ENCODE results near the gene SAFB2.

SAFB2 gene

DNA sequence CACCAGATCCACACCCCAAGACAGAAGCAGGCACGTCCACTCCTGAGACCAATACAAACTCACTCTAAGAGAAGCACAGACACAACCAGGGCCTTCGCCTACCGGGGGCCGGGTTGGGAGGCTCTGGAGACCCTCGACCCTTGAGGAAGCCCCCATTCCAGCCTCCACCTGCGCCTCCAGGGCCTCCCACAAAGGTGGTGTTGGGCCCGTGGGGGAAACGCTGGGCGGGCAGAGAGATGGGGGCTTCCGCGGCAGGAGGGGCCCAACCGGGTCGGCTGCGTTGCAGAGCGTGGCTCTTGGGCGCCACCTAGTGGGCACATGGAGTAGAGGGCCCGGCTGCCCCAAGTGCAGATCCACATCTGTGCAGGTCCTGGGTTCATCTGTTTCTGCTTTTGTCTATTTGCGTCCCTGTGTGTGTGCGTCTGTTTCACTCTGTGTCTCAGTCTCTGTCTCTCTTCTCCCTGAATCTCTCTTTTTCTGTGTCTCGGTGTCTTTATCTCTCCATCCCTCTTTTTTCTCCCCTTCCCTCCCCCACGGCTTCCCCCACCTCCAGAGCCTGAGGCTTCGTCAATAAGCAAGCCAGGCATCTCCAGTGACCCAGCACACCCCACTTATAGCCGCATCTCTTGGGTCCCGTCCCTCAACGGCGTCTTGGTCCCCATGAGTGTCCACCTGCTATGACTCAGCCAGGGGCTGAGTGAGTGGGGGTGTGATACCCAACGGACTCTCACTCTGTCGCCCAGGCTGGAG is 44.3 kb downstream of the SAFB2 start:
- peak; percentile 72 for DNase-seq

DNA sequence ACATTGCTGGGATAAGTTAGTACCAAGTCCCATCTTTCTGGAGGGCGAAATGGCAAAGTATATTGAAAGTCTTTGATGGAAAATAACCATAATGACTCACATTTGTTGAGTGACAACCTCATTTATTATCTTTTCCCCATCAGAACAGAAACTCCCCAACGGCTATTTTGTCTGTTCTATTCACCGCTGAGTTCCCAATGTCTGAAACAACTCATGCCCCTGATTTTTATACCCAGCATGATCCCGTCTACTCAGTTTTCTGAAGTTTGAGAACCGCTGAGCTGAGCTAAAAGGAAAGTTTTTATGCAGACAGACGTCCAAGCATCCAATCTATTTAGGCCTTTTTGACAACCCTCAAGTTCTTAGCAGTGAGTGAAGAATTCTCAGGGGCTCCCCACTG is 47.0 kb downstream of the SAFB2 start:
- DNase-seq, result no peak

DNA sequence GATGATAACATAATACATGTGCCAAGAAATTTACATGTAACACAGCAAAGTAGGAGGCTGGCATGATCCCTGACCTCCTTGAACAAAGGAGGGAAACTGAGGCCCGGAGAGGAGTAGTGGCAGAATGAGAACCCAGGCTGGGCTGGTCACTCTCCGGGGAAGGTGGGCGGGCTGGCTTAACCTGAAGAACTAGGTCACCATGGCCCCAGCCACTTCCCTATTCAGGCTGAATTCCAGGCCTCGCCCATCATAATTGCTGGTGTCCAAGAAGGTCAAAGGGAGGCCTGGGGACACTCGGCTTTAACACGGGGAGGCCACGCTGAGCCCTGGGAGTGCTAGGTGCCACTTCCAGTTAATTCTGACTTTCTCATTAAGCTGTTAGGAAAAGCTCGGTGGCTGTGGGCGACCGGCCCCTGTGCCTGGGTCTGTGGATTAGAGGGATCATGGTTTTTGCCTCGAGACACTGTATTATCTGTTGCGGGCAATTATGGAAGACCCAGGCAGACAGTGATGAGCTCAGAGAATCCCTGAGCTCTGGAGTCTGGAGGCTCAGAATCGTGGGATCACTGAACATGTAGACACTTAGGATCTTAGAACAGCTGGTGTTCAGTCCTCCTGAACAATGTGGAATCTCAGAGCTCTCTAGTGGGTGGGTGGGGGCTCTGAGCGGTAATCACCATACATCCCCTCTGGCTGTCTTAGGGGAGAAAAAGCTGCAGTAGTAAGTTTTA is 49.9 kb downstream of the SAFB2 start:
- DNase-seq, result no peak

DNA sequence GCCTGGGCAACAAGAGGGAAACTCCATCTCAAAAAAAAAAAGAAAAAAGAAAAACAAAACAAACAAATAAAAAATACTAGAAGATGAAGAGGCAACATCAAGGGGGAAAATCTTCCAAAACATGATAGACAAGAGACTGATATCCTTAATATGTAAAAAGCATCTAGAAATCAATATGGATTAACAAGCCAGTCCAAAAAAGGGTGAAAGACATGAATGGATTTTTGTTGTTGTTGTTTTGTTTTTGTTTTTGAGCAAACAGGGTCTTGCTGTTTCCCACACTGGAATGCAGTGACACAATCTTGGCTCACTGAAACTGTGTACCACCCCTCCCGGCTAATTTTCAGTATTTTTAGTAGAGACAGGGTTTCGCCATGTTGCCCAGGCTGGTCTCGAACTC is 50.8 kb downstream of the SAFB2 start:
- DNase-seq, result no peak

DNA sequence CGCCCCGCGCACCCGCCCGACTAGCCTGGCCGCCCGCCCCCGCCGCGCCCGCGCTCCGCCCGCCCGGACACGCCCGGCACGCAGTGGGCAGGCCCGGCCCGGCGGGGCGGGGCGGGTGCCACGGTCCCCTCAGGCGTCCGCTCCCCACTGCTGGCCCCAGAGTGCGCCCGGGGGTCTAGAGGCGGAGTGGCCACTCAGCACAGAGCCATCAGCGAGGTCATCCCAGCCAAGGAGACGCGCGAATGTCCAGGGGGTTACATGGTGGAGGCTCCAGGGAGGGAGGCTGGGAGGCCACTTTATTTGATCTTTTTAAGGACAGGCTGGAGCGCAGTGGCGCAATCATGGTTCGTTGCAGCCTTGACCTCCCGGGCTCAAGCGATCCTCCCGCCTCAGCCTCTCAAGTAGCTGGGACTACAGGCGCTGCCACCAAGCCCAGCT is 54.6 kb downstream of the SAFB2 start:
- no peak for DNase-seq

DNA sequence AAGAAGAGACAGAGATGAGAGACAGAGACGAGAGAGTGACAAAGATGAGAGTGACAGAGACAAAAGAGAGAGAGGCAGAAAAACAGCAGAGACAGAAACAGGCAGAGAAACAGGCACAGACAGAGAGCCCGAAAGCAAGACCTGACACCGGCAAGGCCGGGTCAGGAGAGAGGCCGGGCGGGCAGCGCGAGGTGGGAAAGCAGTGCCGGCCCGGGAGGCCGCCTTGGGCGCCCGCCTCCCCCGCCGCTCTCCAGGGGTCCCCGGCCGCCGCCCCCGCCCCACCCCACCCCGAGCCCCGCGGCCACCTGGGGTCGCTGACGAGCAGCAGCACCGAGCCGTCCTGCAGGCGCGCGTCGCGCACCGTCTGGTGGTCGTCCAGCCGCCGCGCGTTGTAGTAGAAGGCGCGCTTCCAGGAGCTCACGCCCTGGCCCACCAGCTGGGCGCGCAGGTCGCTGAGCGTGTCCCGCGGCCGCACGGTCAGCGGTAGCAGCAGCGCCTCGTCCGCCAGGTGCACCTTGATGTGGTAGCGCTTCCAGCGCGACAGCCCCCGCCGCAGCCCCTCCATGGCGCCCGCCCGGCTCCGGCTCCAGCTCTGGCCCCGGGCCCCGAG is 55.1 kb downstream of the SAFB2 start, which contains the start of gene TINCR:
TSS of gene TINCR (minus strand) at position 594 of the 610 bp plus-strand sequence.
- no peak for DNase-seq

DNA sequence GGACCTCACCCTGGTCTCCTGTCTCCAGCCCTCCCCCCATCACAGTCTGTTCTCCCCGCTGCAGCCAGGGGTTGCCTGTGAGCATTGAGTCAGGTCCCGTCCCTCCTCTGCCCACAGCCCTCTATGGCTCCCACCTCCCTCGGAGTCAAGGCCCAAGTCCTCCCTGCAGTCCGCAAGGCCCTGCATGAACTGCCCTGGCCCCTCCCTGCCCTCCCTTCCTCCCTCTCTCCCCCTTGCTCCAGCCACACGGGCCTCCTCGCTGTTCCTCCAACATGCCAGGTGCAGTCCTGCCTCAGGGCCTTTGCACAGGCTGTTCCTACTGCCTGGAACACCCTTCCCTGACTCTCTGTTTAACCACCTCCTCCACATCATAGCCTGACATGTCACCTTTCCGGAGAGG is 57.6 kb downstream of the SAFB2 start:
- no peak for DNase-seq

DNA sequence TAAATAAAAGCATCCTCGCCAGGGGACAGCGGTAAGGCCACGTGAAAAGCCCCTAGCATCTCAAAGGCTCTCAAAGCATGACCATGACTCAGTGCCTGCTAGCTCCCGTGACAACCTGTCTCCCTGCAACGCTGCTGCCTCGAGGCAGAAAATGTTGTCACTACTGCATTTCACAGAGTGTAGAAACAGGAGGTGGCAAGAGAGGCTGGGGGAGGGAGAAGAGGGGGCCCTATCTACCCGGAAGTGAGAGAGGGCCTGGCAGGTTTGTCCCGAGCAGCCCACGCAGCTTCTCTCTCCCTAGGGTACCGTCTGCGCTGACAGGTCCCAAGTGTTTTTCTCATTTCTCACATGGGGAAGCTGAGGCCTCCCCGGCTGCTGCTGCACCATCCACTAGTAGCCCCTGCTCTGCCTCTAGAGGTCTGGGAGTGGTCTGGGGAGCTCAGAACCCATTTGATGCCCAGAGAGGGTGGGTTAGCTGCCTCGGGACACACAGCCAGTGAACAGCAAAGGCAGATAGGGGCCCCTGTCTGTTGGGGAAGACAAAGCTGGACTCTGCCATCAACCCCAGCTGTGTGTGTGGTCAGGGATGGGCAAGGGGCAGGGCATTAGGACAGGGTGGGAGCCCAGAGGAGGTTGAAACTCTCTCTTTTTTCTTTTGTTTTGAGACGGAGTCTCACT is 58.5 kb downstream of the SAFB2 start:
- DNase-seq, result peak; percentile 67

DNA sequence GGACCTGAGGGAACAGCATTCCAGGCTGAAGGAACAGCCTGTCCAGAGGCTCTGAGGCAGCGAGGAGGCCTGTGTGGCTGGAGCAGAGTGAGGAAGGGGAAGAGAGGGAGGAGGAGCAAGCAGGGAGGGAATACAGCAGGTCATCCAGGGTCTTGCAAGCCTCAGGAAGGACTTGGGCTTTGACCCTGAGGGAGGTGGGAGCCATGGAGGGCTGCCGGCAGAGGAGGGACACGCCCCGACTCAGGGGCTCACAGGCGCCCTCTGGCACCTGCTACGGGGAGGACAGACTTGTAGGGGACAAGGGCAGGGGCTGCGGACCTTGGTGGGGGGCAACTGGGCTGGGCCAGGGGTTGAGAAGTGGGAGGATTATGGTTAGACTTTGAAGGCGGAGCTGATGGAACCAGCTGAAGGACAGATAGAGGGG is 59.6 kb downstream of the SAFB2 start:
- no peak for DNase-seq

DNA sequence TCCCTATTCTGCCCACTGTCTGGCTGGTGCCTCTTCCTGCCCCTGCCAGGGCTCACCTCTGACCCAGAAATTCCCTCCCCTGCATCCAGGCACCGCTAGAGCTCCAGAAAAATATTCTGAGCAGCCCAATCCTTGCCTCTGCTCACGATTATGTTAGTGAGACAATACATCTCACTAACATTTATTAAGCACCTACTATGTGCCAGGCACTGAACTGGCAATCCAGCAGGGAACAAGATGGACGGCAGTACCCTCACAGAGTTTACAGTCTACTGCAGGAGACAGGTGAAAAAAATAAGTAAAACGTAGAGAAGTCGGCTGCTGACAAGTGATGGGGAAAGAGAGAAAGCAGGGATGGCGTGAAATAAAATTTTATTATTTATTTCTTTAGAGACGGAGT is 60.3 kb downstream of the SAFB2 start:
- DNase-seq, result no peak

DNA sequence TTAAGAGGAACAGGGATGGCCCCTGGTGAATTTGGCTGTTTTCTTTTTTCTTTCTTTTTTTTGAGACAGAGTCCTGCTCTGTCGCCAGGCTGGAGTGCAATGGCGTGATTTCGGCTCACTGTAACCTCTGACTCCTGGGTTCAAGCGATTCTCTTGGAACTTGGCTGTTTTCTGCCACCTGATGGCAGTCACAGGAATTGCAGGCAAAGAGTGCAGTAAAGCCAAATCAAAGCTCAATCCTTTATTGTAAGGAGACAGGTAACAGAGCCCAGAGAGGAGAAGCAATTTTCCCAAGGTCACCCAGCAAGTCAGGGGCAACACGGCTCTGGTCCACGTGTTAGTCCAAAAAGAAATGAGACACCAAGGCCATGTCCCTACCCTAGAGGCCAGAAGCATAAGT is 61.0 kb downstream of the SAFB2 start:
- no peak for DNase-seq

DNA sequence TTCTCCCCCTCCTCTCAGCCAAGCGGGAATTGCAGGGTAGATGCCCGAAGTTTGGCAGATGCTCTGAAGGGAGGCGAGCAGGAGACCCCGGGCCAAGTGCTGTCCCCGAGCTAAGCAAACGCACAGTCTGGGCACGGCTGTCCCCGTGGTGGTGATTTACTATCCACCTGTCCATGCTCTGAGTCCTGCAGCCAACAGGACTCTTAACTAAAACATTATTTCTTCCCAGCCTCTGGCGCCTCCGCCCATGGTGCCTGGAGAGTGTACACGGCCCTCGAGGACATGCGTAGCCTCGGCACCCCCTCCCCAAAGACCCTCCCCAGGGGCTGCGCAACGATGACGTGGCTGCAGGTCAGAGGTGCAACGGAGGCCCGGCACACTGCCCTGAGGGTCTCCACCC is 62.4 kb downstream of the SAFB2 start:
- DNase-seq, result no peak

DNA sequence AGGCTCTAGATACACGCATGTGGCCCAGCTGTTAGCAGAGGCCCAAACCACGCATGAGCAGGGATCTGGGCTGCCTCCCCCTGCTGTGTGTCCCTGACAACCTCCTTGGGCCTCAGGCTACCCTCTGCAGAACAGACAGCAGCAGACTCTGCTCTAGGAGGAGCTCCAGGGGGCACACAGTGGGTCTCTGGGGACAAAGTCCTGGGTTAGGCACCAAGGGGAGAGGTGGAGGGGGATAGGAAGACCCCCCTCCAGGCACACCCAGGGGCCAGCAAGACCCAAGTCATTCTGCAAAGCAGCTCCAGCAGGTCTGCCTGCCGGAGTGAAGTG is 62.8 kb downstream of the SAFB2 start:
- peak; percentile 35 for DNase-seq

DNA sequence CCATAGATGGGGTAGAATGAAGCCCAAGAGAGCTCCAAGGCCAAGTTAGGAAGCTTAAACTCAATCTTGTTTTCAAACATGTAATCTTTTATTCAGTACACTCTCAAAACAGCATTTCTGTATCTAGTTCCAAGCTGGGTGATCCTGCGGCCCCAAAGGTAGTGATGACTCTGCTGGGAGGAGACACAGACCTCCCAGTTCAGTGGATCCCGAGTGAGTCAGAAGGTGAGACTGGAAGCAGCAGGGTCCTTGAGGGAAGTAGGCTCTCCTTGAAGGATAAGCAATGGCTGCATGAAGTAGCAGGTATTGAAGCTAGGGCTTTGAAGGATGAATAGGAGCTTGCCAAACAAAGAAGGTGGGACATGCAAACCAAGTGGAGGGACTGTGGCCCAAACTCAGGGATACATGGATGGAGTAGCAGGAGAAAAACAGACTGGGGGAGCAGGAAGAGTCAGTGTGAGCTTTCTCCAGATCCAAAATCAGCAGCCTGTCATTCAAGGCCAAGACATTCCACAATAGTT is 64.4 kb downstream of the SAFB2 start:
- no peak for DNase-seq

DNA sequence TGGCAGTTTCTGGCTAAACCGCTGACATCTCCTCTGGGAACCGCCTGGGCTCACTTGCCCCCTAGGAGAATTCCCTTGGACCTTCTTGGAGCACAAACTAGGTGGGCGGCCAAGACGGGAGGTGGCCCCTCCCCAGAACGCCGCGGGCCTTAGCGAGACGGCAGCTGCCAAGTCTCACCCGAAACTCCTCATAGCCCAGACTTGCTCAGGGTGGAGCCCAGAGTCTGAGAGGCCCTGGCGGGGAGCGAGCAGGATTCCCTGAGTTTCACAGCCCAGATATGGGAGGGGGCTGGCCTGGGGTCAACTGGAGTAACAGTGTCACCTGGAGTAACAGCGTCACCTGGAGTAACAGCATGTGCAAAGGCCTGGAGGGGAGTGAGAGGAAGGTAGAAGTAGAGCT is 64.9 kb downstream of the SAFB2 start:
- DNase-seq, result no peak

DNA sequence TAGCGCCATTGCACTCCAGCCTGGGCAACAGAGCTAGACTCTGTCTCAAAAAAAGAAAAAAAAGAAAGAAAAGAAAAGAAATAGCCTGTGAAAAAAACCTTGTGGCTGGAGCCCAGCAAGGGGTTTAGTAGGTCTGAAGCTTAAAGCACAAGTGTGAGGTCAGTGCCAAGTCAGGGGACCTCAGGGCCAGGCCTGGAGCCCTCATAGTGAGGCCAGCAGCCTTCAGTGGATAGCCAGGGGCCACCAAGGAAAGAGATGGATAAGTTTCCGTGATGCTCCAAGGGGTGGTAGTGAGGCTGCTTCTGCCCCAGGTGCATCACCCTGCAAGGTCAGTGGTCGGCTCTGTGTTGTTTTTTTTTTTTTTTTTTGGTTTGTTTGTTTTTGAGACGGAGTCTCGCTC is 67.7 kb downstream of the SAFB2 start:
- no peak for DNase-seq

DNA sequence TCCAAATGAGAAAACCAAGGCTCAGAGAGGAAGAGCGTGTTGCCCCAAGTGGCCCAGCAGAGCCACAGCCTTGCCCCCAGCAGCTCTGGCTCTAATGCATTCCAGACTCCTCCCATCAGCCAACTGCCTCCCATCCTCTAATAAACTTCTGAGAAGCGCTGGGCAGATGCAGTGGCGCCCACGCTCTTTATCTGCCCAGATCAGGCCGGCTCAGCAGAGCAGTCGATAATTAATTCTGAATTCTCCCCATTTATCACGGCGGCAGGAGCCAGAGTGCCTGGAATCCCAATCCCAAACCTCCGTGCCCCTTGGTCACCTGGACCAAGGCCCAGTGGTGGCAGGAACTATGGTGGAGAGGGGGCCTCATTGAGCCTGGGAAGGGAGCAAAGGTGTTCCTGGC is 68.7 kb downstream of the SAFB2 start:
- no peak for DNase-seq

DNA sequence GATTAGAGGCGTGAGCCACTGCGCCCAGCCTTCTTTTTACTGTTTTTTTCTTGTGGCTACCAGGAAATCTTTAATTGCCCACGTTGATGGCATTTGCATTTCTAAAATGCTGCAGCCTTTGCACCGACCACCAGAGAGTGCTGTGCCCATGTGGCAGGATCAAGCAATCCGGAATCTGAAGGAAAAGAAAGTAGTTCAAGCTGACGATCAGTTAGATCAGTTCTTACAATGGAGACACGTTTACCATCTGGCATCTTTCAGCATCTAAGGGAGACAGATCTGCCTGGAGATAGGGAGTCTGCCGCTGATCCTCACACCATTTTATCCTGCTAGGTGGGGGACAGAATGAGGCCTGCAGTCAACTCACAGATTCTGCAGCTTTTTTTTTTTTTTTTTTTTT is 74.7 kb downstream of the SAFB2 start:
- DNase-seq, result peak; percentile 10

DNA sequence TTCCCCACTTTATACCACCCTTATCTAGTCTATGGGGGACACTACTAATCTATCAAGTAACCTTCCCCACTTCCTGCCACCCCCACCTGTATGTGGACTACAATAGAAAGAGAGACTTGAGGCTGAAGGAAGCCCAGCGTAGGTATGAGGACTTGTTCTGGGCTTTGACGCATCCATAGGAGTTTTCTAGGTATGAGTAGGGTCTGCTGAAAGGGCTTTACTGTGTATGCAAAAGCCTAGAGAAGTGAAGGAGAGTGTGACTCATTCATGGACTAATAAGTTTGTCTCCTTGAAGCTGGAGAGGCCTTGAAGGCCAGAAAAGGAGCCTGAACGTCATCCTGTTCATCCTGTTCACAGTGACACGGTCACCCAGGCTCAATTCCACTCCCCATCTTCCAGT is 76.6 kb downstream of the SAFB2 start:
- DNase-seq, result no peak

DNA sequence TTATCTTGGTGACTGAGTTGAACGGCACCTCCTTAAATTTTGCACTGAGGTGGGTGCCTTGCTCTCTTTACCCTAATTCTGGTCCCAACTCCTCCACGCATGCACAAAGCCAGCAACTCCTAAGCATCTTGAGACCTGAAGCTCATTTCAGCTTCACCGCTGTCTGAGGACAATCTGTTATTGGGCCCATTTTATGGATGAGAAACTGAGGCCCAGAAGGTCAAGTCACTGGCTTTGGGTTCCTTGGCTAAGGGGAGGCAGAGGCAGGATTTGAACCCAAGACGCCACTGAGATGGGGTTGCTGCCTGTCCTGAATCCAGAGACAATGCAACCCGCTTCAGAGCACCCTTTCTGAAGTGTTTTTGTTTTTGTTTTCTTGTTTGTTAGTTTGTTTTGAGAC is 77.5 kb downstream of the SAFB2 start:
- no peak for DNase-seq

DNA sequence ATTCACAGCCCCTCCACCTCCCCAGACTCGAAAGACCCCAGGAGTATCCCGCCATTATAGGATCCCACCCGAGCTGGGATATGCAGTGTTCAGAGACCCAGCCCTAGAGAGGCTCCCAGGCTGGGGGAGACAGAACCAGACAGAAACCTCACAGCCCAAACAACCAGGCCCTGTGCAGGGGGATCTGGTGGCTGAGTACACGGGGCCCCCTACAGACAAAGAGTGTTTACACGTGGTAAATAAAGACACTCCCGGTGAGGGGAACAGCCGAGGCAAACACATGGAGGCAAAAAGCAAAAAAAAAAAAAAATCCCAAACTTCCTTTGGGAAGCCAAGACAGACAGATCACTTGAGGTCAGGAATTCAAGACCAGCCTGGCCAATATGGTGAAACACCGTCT is 79.9 kb downstream of the SAFB2 start:
- DNase-seq, result peak; percentile 20

DNA sequence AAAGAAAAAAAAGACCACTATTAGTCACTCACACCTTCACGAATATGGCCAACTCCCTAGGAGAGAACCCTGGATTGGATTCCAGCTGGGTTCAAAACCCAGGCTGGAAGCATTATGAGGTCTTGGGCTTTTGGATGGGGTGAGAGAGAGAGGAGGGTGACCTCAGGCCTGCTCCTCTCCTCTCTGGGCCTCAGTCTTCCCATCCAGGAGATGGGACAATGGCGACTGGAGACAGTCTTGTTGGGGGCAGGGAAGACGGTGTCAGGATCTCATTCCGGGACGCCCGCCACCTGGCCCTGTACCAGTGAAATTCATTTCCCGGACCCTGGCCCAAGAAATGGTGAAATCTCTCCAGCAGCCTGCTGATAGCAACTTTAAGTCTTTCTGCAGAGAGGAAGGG is 81.1 kb downstream of the SAFB2 start:
- no peak for DNase-seq

DNA sequence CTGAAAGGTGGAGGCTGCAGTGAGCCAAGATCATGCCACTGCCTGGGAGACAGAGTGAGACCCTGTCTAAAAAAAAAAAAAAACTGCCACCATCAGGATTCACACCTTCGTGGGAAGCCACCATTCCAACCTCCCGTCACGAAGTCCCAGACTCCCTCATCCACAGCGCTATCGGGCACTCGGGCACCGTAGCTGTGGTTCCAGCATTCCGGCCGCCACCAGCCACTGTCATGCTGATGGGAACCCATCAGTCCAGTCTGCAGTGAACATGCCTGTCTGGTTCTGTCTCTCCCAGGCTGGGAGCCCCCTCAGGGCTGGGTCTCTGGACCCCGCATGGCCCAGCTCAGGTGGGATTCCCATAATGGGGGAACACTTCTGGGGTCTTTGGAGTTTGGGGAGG is 82.4 kb downstream of the SAFB2 start:
- no peak for DNase-seq

Data from NCI-H345 (cell line).